GM18951 (cell line): ENCODE results near the gene CINP.
"Not testable (repeated sequence)": the region's sequence is repeated elsewhere in the genome, so short reads cannot be mapped to it uniquely, and the experiment has no call there.

Source experiments
- POLR2A ChIP-seq: IDR thresholded peaks from 4 replicates; pipeline ENCODE4 v1.6.1; 2011; ENCODE audit warnings: mild to moderate bottlenecking; ENCODE audit not compliant: insufficient read length, insufficient read depth; ENCODE audit errors: extremely low read depth
- in situ Hi-C: fragments of 300-500 bp; cut with MboI; formaldehyde crosslinking; loops from one replicate; pipeline ENCODE4 v1.12.0; 2022; ENCODE audit warnings: low sequenced_read_pairs, mixed read lengths, inconsistent platforms; ENCODE audit not compliant: unreplicated experiment

Gene CINP

DNA sequence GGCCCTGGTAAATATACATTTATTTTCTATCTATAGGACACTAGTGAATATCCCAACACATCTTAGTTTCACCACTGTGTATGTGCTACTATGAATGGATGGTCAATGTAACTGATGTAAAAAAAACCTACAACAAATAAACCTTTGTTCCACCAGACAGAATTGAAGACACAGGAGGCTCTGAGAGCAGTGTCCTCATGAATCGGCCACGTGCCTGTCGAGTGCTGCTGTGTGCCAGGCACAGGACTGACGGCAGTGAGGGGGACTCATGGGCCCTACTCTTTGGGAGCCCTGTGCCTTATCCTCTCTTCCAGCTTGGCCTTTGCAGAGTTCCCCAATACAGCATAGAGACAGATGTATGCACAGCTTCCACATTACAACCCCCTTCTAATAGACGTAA, 18.2 kb downstream of the CINP start:
- in situ Hi-C loops: no loop called here
- no peak for TF ChIP-seq POLR2A

GRCh38 chr14:102344084-102344483, 18.6 kb downstream of the CINP start:
- TF ChIP-seq POLR2A: no peak
- in situ Hi-C loops: no loop called here

- in situ Hi-C loops: no loop called here
These were observed 20.5 kb downstream of the CINP start for GRCh38 chr14:102342238-102342637.

GRCh38 chr14:102341566-102341965, 21.1 kb downstream of the CINP start:
- in situ Hi-C loops: no loop called here
- no peak for TF ChIP-seq POLR2A

More at GRCh38 chr14:102342238-102342637, 20.5 kb downstream of the CINP start:
- no peak for TF ChIP-seq POLR2A

DNA sequence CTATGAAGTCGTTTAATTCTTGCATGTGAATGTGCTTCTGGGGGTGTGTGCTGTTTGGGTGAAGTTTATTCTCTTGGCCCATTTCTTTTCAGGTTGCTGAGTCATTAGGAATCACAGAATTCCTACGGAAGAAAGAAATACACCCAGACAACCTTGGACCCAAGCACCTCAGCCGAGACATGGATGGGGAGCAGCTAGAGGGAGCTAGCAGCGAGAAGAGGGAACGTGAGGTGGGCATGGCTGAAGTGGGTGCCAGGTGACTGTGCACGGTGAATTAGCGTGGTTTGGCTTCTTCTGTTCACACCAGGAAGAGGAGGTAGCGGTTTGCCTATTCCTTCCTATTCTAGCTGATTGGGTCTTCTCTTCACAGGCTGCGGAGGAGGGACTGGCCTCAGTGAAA, 24.0 kb downstream of the CINP start:
- in situ Hi-C loops: no loop called here
- no peak for TF ChIP-seq POLR2A

DNA sequence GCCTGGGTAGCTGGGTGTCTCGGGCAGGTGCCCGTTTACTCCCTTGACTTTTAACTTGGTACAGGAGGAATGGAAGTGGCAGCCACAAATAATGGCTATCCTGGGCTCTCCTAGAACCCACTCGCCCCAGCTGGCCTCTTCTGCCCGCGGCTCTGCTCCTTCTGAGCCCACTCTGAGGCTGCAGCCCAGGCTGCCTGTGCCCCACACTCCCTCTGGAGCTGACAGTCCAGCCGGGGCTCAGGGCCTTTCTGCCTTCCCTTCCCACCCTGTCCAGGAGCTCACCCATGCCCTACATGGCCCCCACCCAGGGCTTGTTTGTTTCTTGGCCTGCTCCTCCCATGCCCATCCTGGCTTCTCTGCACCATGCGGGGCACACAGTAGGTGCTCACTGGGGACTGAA, 27.5 kb downstream of the CINP start:
- no peak for TF ChIP-seq POLR2A
- in situ Hi-C loops: no loop called here

GRCh38 chr14:102333795-102334705, 28.6 kb downstream of the CINP start:
- TF ChIP-seq POLR2A: no peak
- in situ Hi-C loops: no loop called here

GRCh38 chr14:102333390-102333789, 29.3 kb downstream of the CINP start:
- TF ChIP-seq POLR2A: no peak
- in situ Hi-C loops: no loop called here

- in situ Hi-C loops: no loop called here
- no peak for TF ChIP-seq POLR2A
These were observed 31.9 kb downstream of the CINP start for GRCh38 chr14:102330806-102331205.

GRCh38 chr14:102329381-102329780, 33.3 kb downstream of the CINP start:
- in situ Hi-C loops: not testable (repeated sequence)

DNA sequence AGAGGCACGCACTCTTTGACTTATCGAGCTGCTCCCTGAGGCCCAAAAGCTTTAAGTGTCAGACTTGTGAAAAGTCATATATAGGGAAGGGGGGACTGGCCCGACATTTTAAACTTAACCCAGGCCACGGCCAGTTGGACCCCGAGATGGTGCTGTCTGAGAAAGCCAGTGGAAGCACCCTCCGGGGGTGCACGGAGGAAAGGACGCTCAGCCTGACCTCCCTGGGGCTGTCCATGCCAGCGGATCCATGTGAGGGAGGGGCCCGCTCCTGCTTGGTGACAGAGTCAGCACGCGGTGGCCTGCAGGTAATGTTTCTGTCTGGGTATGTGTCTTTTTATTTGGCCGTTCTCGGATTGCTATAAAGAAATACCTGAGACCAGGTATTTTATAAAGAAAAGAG, 36.1 kb downstream of the CINP start:
- no peak for TF ChIP-seq POLR2A
- in situ Hi-C loops: no loop called here

DNA sequence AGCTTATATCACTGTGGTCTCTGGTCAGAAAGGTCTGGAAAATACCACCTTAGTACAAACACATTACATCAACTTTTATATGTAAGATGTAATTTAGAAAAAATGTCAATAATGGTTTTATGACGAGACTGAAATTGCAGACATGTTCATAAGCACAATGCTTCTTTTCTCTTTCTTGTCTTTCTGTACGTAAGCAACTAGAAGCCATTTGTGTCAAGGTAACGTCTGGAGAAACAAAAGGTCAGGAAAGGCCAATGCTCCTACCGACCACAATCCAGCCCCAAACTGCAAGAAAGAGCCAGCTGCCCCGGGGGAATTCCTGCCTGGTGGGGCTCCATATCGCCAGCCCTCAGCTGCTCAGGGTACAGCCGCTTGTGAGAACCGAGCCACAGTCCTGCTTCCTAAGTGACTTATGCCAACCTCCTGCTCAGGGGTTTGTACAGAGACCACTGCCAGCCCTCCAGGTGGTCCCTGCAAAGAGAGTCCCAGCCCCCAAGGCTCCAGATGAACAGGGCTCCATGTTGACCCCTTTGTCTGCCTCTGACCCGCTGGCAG, 36.8 kb downstream of the CINP start:
- TF ChIP-seq POLR2A: no peak
- in situ Hi-C loops: no loop called here

- in situ Hi-C loops: loop anchor here (25.0 kb wide), 1 partner anchor 561 kb away; the partner anchor contains the start of gene PPP2R5C
- no peak for TF ChIP-seq POLR2A
These were observed 39.6 kb downstream of the CINP start for GRCh38 chr14:102323102-102323501.
